Endometrial microvascular endothelial cells (primary cell): ENCODE measurements around the gene CEP70. TPM values are rescaled to one million over a fixed set of nuclear protein-coding genes. Genes with fewer than 3 reads are reported as not detected.

ENCODE experiments used
- in situ Hi-C: cut with HindIII; loops from 2 replicates; pipeline ENCODE4 v1.10.0; 2017; ENCODE audit warnings: low sequenced_read_pairs, low pct_unique_long_range_greater_than_20kb; ENCODE audit errors: inconsistent ontology term
- total RNA-seq: library from RNA; depleted of rRNA; stranded (reverse); fragments of >200 nt; gene quantifications from one replicate; pipeline ENCODE4 v1.2.3, GENCODE V29; 2015; ENCODE audit errors: inconsistent ontology term

Gene CEP70
- total RNA-seq, 1 donor from 2014 or later, result 9.2 TPM

DNA sequence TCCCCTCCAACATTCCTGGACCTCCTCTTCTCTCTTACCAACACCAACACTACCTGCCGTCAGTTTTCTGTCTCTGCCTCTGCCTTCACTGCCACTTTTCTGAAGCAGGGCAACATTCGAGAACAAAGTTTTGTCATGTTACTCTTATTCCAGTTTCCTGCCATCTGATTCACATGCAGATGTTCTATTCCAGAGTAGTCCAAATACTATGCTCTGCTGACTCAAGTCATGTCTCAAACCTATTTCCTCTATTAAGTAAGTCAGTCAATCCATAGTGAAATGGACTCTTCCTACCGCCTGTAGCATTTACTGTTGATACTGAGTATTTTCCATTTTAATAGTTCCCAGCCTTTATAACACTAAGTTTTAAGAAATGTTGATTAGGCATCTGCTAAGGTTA, 116.3 kb downstream of the CEP70 start:
- in situ Hi-C loops, result no loop called here

DNA sequence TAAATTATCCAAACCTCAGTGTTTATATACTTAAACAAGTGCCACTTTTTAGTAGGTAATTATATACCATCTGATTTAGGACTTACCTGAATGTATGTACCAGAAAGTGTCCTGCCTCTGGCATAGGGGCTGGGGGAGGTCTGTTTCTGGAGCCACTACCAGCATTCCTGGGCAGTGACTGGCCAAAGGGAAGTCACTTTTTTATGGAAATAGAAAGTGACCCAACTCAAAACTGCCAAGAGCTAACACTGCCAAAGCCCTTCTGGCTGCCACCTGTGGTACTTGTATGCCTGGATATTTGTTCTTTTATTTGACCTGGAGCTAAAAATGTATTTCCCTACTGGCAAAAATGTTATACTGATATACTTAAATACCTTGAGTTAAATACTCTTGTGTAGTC, 116.9 kb downstream of the CEP70 start:
- in situ Hi-C loops, result no loop called here

DNA sequence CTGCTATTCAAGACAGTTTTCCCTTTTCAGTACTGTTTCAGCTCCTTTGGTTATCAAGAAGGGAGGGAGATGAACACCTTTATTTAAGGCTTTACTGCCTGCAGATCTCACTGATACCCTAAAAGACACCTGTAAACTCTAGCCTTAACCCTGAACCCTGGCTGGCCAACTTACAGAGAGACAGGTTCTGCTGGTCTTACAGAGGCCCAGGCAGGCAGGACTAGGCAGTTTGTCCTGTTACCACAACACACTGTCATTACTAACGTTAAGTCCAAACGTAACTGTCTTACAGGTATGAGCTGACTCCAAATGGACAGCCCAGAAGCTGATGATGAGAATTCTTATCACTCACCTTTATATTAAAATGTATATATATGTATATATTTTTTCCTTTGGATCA, 117.5 kb downstream of the CEP70 start:
- in situ Hi-C loops, result no loop called here

DNA sequence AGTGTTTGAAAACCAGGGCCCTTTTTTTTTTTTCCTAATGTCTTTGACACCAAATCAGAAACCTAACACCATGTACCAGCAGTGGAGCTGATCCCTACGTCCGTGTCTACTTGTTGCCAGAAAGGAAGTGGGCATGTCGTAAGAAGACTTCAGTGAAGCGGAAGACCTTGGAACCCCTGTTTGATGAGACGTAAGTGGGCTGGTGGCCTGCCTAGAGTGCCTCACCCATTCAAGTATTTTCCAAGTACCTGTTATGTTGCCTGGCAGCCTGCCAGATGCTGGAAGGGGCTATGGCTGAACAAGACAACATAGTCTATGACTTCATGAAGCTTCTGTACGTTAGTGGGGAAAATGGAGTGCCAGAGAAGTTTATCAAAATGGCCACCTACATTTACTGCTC, 119.9 kb downstream of the CEP70 start:
- in situ Hi-C loops, result no loop called here

- in situ Hi-C loops, result no loop called here
Observed at GRCh38 chr3:138473391-138473790, 120.7 kb downstream of the CEP70 start.

DNA sequence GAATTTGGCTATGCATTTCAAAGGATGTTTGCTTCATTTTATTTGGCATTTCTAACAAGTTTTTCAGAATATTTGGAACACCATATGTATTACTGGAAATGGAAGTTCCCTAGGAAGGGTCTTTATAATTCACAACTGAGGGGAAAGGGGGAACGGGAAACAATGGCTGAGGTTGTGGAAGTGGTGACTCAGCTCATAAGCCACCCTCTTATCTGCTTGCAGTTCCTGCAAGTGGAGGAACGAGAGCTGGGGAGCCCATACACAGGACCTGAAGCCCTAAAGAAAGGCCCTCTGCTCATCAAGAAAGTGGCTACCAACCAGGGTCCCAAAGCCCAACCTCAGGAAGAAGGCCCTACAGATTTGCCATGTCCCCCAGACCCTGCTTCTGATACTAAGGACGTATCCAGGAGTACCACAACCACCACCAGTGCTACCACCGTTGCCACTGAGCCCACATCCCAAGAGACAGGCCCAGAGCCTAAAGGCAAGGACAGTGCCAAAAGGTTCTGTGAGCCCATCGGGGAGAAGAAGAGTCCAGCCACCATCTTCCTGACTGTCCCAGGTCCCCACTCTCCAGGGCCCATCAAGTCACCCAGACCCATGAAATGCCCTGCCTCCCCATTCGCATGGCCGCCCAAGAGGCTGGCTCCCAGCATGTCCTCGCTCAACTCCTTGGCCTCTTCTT, 121.8 kb downstream of the CEP70 start:
- in situ Hi-C loops, result no loop called here

GRCh38 chr3:138471481-138471880, 122.6 kb downstream of the CEP70 start:
- in situ Hi-C loops, result no loop called here

GRCh38 chr3:138470687-138471086, 123.4 kb downstream of the CEP70 start:
- in situ Hi-C loops, result no loop called here

DNA sequence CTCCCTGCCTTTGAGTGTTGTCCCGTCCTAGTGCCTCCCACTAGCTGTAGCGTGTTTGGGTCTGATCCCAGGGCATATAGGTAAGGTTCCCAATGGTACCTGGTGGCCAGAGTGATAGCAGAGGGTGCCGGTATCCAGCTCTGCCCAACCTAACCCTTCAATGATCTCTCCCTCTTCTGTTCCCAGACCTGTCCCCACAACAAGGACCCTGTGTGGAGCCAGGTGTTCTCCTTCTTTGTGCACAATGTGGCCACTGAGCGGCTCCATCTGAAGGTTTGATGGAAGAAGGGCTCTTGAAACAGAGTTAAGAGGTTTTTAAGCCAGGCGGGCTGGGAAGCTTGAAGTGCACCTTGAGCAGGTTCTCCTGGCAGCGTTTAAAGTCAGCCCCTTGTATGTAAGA, 124.2 kb downstream of the CEP70 start:
- in situ Hi-C loops, result no loop called here

GRCh38 chr3:138468886-138469285, 125.2 kb downstream of the CEP70 start:
- in situ Hi-C loops, result no loop called here

GRCh38 chr3:138468451-138468850, 125.6 kb downstream of the CEP70 start:
- in situ Hi-C loops, result no loop called here

DNA sequence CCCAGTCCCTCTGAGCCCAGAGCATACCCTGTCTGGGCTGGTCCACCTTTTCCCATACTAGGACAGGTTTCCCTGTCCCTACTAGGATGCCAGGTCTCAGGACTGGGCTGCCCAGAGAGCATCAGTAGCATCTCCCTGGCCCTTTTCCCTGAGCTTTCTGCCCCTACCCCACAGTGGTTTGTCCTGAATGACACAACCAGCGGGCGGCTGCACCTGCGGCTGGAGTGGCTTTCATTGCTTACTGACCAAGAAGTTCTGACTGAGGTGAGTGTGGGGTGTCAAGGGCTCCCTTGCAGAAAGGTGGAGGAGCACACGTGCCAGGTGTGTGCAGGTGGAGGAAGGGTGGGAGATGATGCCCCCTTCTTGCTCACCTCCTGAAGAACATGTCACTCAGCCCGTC, 126.1 kb downstream of the CEP70 start:
- in situ Hi-C loops, result no loop called here

GRCh38 chr3:138465925-138466324, 128.1 kb downstream of the CEP70 start:
- in situ Hi-C loops, result no loop called here

DNA sequence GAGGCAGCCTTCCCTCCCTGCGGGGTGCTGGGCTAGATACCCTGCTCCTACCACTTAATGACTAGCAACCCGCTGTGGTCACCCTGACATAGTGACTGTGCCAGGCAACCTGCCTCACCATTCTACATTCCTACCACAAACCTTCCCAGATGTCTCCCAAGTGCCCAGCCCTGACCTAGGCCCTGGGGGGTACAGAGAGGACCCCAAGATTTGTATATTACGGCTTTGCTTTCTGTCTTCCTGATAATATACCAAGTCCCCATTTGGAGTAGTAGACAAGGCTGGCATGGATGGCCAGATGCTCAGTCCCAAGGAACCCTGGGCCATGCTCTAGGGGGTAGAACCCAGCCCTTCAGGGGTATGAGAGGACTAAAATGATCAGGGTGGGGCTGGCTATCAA, 128.6 kb downstream of the CEP70 start:
- in situ Hi-C loops, result no loop called here

DNA sequence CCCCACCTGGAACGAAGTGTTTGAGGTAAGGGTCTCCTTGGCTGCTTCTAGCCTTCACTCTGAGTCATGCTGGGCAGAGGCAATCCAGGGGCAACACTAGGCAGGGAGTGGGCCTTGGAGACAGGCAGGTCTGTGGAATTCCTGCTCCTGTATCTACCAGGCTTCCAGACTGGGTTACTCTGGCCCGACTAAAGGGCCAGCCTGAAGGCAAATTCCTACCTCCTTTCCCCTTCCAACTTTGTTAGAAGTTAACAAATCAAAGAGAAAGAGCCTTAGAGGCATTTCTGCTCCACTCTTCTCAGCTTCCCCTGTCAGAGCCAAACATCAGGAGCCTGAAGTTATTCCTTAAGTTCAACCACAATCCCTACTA, 129.6 kb downstream of the CEP70 start:
- in situ Hi-C loops, result no loop called here

DNA sequence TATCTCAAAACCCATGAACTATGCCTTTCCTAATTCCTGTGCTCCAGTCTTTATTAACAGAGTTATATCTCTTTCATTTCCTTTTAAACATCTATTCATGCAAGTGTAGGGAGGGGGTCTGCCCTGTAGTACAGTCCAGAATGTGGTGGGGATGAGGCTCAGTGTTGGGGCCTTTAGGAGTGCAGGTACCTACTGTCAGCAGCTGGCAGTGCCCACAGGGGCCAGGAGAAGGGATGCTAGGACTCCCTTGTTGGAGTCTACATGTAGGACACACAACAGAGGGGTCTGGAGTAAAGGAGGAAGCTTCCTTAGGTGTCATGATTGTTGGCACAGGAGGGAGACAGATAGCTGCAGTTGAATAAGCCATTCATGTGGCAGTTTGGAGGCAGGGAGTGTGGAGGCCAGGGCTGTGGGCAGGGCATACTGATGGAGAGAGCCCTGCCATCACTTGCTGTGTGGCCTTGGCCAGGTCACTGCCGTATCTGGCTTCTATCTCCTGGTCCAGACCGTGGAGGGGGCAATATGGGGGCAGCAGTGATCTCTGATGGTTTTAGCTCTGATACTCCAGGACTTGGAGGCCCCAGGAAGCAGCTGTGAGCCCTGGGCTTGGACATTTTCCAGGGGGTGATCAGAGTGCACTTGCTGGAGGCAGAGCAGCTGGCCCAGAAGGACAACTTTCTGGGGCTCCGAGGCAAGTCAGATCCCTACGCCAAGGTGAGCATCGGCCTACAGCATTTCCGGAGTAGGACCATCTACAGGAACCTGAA, 130.2 kb downstream of the CEP70 start:
- in situ Hi-C loops, result no loop called here

GRCh38 chr3:138461896-138462295, 132.2 kb downstream of the CEP70 start:
- in situ Hi-C loops, result no loop called here

DNA sequence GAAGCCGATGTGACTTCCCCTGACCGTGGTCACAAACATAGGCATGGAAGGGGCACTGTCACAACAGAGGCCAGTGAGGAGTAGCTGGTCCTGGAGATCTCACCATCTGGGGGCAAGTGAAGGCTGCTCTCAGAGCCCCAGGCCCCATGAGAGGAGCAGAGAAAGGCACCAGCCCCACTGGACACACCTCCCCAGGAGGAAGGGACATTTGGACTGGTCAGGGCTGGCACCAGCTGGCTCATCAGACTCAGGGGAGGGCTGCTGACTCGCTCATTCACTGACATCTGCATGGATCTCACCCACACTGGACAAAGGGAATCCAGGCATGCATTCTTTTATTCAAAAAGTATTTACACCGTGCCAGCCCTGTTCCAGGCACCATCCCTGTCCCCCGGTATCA, 132.8 kb downstream of the CEP70 start:
- in situ Hi-C loops, result no loop called here

GRCh38 chr3:138460536-138461205, 133.4 kb downstream of the CEP70 start:
- in situ Hi-C loops, result no loop called here
